Transverse colon (tissue), 4 donors: ENCODE results near the gene LIMK1. TPM values are rescaled to one million over a fixed set of nuclear protein-coding genes. Genes with fewer than 3 reads are reported as not detected.
A peak's percentile ranks its signal among the peaks of the same experiment; 100 is the strongest.

Experiments used
- DNase-seq: peaks from one replicate; pipeline ENCODE4 v3.0.0-alpha.2; 2019
- H3K27ac ChIP-seq, 4 donors: fragments of 200-600 bp; sonication (generic); 2 replicates each; pipeline ENCODE4 v1.5.1; 2016 to 2018; ENCODE audit warnings: inconsistent platforms in 4 of 4
- H3K27me3 ChIP-seq: fragments of 200-600 bp; sonication (generic); 2 replicates; pipeline ENCODE4 v1.5.1; 2017; ENCODE audit warnings: inconsistent platforms
- H3K36me3 ChIP-seq, 4 donors: fragments of 200-600 bp; sonication (generic); 2 replicates each; pipeline ENCODE4 v1.5.1; 2017 to 2019; ENCODE audit warnings: inconsistent platforms in 4 of 4
- H3K4me1 ChIP-seq, 4 donors: fragments of 200-600 bp; sonication (generic); 2 replicates each; pipeline ENCODE4 v1.5.1; 2017 to 2020; ENCODE audit warnings: inconsistent platforms in 4 of 4
- H3K4me3 ChIP-seq, 4 donors: fragments of 200-600 bp; sonication (generic); 1 replicate in 1 of 4; 2 replicates in 3 of 4; pipeline versions ENCODE4 v1.5.1 to v1.6.1; 2017 to 2019; ENCODE audit warnings: inconsistent platforms in 4 of 4
- H3K9me3 ChIP-seq, 2 donors: fragments of 200-600 bp; sonication (generic); 2 replicates each; pipeline ENCODE4 v1.5.1; 2017 to 2019; ENCODE audit warnings: inconsistent platforms in 2 of 2
- CTCF ChIP-seq, 5 experiments: fragments of 200-600 bp in 3 of 5; fragments of 450-650 bp in 2 of 5; sonication (generic) in 3 of 5; IDR thresholded peaks; 1 replicate in 2 of 5; 2 replicates in 3 of 5; pipeline ENCODE4 v1.5.1; 2016 to 2017; ENCODE audit warnings: antibody characterized with exemption in 5 of 5, inconsistent platforms in 3 of 5, mild to moderate bottlenecking in 2 of 5, moderate library complexity in 1 of 5
- EP300 ChIP-seq: sonication (generic); formaldehyde crosslinking; IDR thresholded peaks from one replicate; pipeline ENCODE4 v1.6.1; 2017; ENCODE audit warnings: antibody characterized with exemption, low read depth
- POLR2A ChIP-seq: fragments of 450-650 bp; IDR thresholded peaks from one replicate; pipeline ENCODE4 v1.6.1; 2016; ENCODE audit warnings: antibody characterized with exemption, mild to moderate bottlenecking, moderate library complexity
- POLR2AphosphoS5 ChIP-seq, 3 donors: sonication (generic); formaldehyde crosslinking; IDR thresholded peaks; one replicate each; pipeline ENCODE4 v1.6.1; 2016; ENCODE audit warnings: antibody characterized with exemption in 3 of 3
- WGBS, 2 donors: methylation state at CpG; one replicate each; pipeline ENCODE4 v1.1.5; 2018; ENCODE audit warnings: low coverage in 1 of 2; 5-methylcytosine and 5-hydroxymethylcytosine counted together
- in situ Hi-C, 4 donors: fragments of 200-750 bp; cut with MboI; loops; one replicate each; pipeline versions ENCODE4 v1.15.0 to v1.15.1; 2017; ENCODE audit warnings: low sequenced_read_pairs in 3 of 4, low pct_ligation_motif_present in 1 of 4, low pct_unique_long_range_greater_than_20kb in 1 of 4
- intact Hi-C: fragments of 100-400 bp; cut with DNase I; formaldehyde crosslinking; loops from one replicate; pipeline ENCODE4 v1.15.1; 2023; ENCODE audit warnings: low total_unique reads
- total RNA-seq, 4 donors: library from RNA; depleted of rRNA; stranded (reverse); fragments of >200 nt; gene quantifications; one replicate each; pipeline ENCODE4 v1.1.0, GENCODE V29; 2016

LIMK1 gene
- total RNA-seq, 4 donors from 2014 or later, result 13.4 to 44.2 (median 27.1) TPM

DNA sequence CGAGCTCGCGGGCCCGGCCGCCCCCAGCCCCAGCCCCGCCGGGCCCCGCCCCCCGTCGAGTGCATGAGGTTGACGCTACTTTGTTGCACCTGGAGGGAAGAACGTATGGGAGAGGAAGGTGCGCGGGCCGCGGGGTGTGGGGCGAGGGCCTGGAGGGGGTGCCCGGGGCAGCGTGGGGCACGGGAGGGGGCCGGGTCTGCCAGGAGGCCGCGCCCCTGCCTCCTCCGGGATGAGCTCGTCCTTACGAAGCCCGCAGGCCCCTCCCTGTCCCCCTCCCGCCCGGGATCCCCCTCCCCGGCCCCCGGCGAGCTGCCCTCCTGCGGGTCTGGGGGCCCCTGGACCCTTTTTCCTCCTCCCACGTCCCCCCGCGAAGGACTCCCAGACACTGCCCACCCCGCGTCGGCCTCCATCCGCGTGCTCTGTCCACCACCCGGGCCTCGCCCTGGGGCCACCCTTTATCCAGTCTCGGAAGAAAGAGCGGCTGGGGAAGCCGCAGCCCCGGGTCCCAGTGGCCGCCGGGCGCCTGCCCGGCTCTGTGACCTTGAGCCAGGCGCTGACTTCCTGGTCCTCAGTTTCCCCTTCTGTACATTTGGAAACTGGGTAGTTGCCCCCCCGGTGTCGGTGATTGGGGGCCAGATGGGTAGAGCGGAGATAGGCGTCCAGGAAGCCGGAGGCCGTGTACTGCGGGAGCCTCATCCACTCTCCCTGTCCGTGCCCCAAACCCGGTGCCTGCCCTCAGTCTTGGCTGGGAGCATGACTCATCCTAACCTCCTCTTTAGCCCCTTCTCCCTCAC is 521 bp downstream of the LIMK1 start:
- H3K27ac ChIP-seq, result peak overlapping the region; percentile 50 to 80 (median 77)
- in situ Hi-C loops, result loop anchor here in 1 of 4 donors (25.0 kb wide), 1 partner anchor 103 kb away; no protein-coding TSS in a partner anchor
- no peaks in the 10 kb centered on the region for H3K9me3 ChIP-seq
- no peaks in the 10 kb centered on the region for H3K27me3 ChIP-seq
- no peak for TF ChIP-seq POLR2AphosphoS5 (IDR thresholded peaks at IDR 0.05)
- no peak for TF ChIP-seq EP300
- TF ChIP-seq POLR2A, result no peak
- no peak for TF ChIP-seq CTCF (IDR thresholded peaks at IDR 0.05)
- 4% methylated on average over 24 of the region's 61 CpGs; no CpG with 5 or more reads in 1 of the 2 donors for WGBS, 2 donors
- DNase-seq, result peak; percentile 41
- intact Hi-C loops, result no loop called here
- H3K36me3 ChIP-seq, result no peaks in the 10 kb centered on the region
- H3K4me1 ChIP-seq, result peaks cover 11 to 19% (median 16%) of the 10 kb centered on the region in 4 donors
- peak overlapping the region; percentile 75 to 92 (median 87) for H3K4me3 ChIP-seq

GRCh38 chr7:74084722-74085578 is 1.3 kb downstream of the LIMK1 start:
- intact Hi-C loops (no loop called here), in situ Hi-C loops (loop anchor here in 1 of 4 donors (25.0 kb wide), 1 partner anchor 102 kb away; no protein-coding TSS in a partner anchor)
- DNase-seq, result no peak
- Histone ChIP-seq H3K27ac (peak overlapping the region in 3 of 4 donors; percentile 75 to 80 (median 79)), H3K27me3 (no peaks in the 10 kb centered on the region), H3K4me3 (peak overlapping the region in 3 of 4 donors; percentile 75 to 92 (median 84)), H3K36me3 (no peaks in the 10 kb centered on the region), H3K9me3 (no peaks in the 10 kb centered on the region), H3K4me1 (peaks cover 11 to 19% (median 16%) of the 10 kb centered on the region in 4 donors)
- 64% methylated on average over 6 of the region's 6 CpGs; no CpG with 5 or more reads in 1 of the 2 donors for WGBS, 2 donors
- TF ChIP-seq POLR2A, result no peak
- no peak for TF ChIP-seq EP300
- no peak for TF ChIP-seq CTCF (IDR thresholded peaks at IDR 0.05)

DNA sequence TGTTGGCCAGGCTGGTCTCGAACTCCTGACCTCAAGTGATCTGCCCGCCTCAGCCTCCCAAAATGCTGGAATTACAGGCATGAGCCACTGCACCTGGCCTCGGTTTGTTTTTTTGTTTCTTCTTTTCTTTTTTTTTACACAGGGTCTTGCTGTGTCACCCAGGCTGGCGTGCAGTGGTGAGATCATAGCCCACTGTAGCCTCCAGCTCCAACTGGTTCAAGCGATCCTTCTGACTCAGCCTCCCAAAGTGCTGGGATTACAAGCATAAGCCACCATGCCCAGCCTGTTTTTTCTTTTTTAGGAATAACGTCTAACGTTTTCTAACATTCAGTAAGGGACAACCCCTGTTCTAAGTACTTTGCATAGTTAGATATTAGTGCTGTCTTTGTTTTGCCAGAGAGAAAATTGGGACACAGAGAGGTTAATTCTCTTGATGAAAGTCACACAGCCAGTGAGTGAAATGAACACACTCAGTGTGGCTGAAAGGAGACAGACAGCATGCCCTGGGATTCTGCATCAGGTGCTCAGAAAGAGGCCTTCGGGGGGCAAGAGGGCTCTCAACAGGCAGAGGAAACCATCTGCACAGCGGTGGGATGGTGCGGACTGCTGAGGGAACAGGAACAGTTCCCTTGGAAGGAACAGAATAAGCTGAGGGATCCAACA is 4.3 kb downstream of the LIMK1 start:
- Histone ChIP-seq H3K36me3 (no peaks in the 10 kb centered on the region), H3K4me1 (peaks cover 11 to 26% (median 22%) of the 10 kb centered on the region in 4 donors), H3K27me3 (no peaks in the 10 kb centered on the region), H3K27ac (no peak overlapping the region), H3K9me3 (no peaks in the 10 kb centered on the region), H3K4me3 (no peak overlapping the region)
- in situ Hi-C loops, result loop anchor here in 1 of 4 donors (25.0 kb wide), 1 partner anchor 99 kb away; no protein-coding TSS in a partner anchor
- TF ChIP-seq POLR2AphosphoS5 (IDR thresholded peaks at IDR 0.05) (no peak), EP300 (no peak), CTCF (IDR thresholded peaks at IDR 0.05) (no peak), POLR2A (no peak)
- intact Hi-C loops, result no loop called here
- no peak for DNase-seq
- WGBS, 2 donors, result 87 to 94% methylated on average over 7 to 10 of the region's 10 CpGs
